PC-3 (cell line): ENCODE data around the gene HMGCLL1.

ENCODE experiments used
- CTCF ChIP-seq: fragments of 300-600 bp; sonication (generic); conservative IDR thresholded peaks from 2 replicates; pipeline ENCODE4 v1.5.1; 2017; ENCODE audit warnings: antibody characterized with exemption, low read depth, mild to moderate bottlenecking, low read length
- EZH2 ChIP-seq: fragments of 300-600 bp; sonication (generic); IDR thresholded peaks from one replicate; pipeline ENCODE4 v1.6.1; 2017; ENCODE audit warnings: antibody characterized with exemption, mild to moderate bottlenecking, low read length; ENCODE audit not compliant: unreplicated experiment

DNA sequence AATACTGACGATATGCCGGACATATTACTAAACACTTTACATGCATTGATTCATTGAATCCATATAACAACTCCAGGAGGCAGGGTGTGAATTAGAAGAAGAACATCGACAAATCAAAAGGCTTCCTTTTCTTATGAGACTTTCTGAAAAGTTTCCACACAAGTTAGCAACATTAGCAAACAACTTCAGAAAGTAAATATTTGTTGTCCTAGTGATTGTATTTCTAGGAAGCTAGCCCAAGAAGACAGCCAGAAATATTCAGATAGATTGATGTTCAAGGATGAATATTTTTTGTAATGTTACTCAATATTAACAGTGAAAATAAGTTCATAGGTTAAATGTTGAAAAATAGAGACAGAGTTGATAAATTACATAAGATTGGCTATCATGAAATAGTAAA is 131.1 kb downstream of the HMGCLL1 start:
- TF ChIP-seq CTCF (no peak), EZH2 (no peak)
